ENCODE measurements around the gene RBMS1. TPM values are rescaled to one million over a fixed set of nuclear protein-coding genes. Genes with fewer than 3 reads are reported as not detected.

RBMS1 gene
- total RNA-seq, 1 donor from 2014 or later, result 28.4 TPM

GRCh38 chr2:160331258-160332025 lies 162.2 kb downstream of the RBMS1 start:
- Mint-ChIP-seq H3K4me3 (no peak overlapping the region), H3K4me1 (peaks cover 29% of the 10 kb centered on the region), H3K9me3 (no peaks in the 10 kb centered on the region), H3K27me3 (ENCODE audit: low read depth) (no peaks in the 10 kb centered on the region), H3K27ac (ENCODE audit: unreplicated experiment) (no peak overlapping the region), H3K36me3 (ENCODE audit: low read depth) (no peaks in the 10 kb centered on the region)
- TF ChIP-seq, protein P1, sequence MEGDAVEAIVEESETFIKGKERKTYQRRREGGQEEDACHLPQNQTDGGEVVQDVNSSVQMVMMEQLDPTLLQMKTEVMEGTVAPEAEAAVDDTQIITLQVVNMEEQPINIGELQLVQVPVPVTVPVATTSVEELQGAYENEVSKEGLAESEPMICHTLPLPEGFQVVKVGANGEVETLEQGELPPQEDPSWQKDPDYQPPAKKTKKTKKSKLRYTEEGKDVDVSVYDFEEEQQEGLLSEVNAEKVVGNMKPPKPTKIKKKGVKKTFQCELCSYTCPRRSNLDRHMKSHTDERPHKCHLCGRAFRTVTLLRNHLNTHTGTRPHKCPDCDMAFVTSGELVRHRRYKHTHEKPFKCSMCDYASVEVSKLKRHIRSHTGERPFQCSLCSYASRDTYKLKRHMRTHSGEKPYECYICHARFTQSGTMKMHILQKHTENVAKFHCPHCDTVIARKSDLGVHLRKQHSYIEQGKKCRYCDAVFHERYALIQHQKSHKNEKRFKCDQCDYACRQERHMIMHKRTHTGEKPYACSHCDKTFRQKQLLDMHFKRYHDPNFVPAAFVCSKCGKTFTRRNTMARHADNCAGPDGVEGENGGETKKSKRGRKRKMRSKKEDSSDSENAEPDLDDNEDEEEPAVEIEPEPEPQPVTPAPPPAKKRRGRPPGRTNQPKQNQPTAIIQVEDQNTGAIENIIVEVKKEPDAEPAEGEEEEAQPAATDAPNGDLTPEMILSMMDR (conservative IDR thresholded peaks at IDR 0.05), result no peak
- DNase-seq (ENCODE audit: low read depth, low spot score), result no peak

- H3K4me3 Mint-ChIP-seq, result no peak overlapping the region
- peaks cover 42% of the 10 kb centered on the region for H3K4me1 Mint-ChIP-seq
Observed at GRCh38 chr2:160328811-160329527, 164.6 kb downstream of the RBMS1 start.

GRCh38 chr2:160326786-160327185 lies 166.8 kb downstream of the RBMS1 start:
- H3K4me1 Mint-ChIP-seq, result peaks cover 37% of the 10 kb centered on the region
- TF ChIP-seq, protein P1 (conservative IDR thresholded peaks at IDR 0.05), result no peak
- no peak overlapping the region for H3K4me3 Mint-ChIP-seq
- no peaks in the 10 kb centered on the region for H3K27me3 Mint-ChIP-seq (ENCODE audit: low read depth)
- H3K36me3 Mint-ChIP-seq (ENCODE audit: low read depth), result no peaks in the 10 kb centered on the region
- DNase-seq (ENCODE audit: low read depth, low spot score), result no peak
- H3K27ac Mint-ChIP-seq (ENCODE audit: unreplicated experiment), result no peak overlapping the region
- H3K9me3 Mint-ChIP-seq, result no peaks in the 10 kb centered on the region

More at GRCh38 chr2:160328811-160329527, 164.6 kb downstream of the RBMS1 start:
- TF ChIP-seq, protein P1 (conservative IDR thresholded peaks at IDR 0.05), result no peak
- no peak overlapping the region for H3K27ac Mint-ChIP-seq (ENCODE audit: unreplicated experiment)
- no peaks in the 10 kb centered on the region for H3K27me3 Mint-ChIP-seq (ENCODE audit: low read depth)
- no peaks in the 10 kb centered on the region for H3K9me3 Mint-ChIP-seq
- DNase-seq (ENCODE audit: low read depth, low spot score), result no peak
- no peaks in the 10 kb centered on the region for H3K36me3 Mint-ChIP-seq (ENCODE audit: low read depth)

GRCh38 chr2:160325418-160325817 lies 168.2 kb downstream of the RBMS1 start:
- DNase-seq (ENCODE audit: low read depth, low spot score), result no peak
- TF ChIP-seq, protein P1 (conservative IDR thresholded peaks at IDR 0.05), result no peak
- no peak overlapping the region for H3K27ac Mint-ChIP-seq (ENCODE audit: unreplicated experiment)
- H3K9me3 Mint-ChIP-seq, result no peaks in the 10 kb centered on the region
- H3K27me3 Mint-ChIP-seq (ENCODE audit: low read depth), result no peaks in the 10 kb centered on the region
- no peaks in the 10 kb centered on the region for H3K36me3 Mint-ChIP-seq (ENCODE audit: low read depth)
- H3K4me1 Mint-ChIP-seq, result peaks cover 51% of the 10 kb centered on the region
- H3K4me3 Mint-ChIP-seq, result no peak overlapping the region

DNA sequence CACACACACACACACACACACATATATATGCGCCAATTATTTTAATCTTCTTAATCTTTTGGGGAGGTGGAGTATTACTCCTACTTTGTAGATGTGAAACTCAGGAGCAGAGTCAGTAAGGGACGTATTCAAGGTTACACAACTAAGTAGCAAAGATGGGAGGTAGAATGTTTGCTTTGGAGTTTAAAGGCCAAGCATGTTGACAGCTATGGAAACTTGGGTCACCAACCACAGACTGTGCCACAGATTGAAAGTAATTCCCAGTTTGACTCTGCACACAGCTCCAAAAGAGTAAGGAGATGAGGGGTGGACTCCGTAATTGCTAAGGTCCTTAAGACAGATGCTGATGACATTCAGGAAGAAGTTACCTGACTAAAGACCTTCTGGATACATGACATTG lies 168.7 kb downstream of the RBMS1 start:
- Mint-ChIP-seq H3K4me1 (peaks cover 51% of the 10 kb centered on the region), H3K36me3 (ENCODE audit: low read depth) (no peaks in the 10 kb centered on the region), H3K4me3 (no peak overlapping the region), H3K27ac (ENCODE audit: unreplicated experiment) (no peak overlapping the region), H3K9me3 (no peaks in the 10 kb centered on the region), H3K27me3 (ENCODE audit: low read depth) (no peaks in the 10 kb centered on the region)
- DNase-seq (ENCODE audit: low read depth, low spot score), result no peak
- TF ChIP-seq, protein P1 (conservative IDR thresholded peaks at IDR 0.05), result no peak
